ENCODE measurements around the gene MAP1LC3B.
"Not testable (repeated sequence)": the region's sequence is repeated elsewhere in the genome, so short reads cannot be mapped to it uniquely, and the experiment has no call there.

Gene MAP1LC3B

DNA sequence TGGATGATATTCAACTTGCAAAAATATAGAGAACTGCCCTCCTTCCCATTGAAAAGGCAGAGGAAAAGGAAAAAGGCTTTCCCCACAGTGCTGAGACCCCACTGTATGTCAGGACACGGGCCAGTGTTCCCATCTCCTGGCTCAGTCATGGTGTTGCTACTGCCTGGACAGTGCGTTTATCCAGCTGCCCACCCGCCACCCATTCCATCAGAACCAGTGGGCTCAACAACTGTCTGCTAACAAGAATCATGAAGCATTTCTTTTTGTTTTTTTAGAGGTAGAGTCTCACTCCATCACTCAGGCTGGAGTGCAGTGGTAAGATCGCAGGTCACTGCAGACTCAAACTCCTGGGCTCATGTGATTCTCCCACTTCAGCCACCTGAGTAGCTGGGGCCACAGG is 19.8 kb upstream of the MAP1LC3B start:
- CTCF ChIA-PET, result no interaction called here
- H3K4me3 ChIP-seq (ENCODE audit: control insufficient read depth in 1 of 7, extremely low read depth in 1 of 7, insufficient read depth in 4 of 7, low read depth in 2 of 7, low read length in 6 of 7), result no peak overlapping the region
- peaks cover 0 to 2% (median 0%) of the 10 kb centered on the region in 5 experiments for H3K27me3 ChIP-seq (replicated peaks in 2 of 5; ENCODE audit: control insufficient read depth in 4 of 5, insufficient read depth in 5 of 5, low read length in 4 of 5)
- POLR2A ChIA-PET, result no interaction called here
- no peak for DNase-seq
- H3K4me1 ChIP-seq (ENCODE audit: control extremely low read depth in 1 of 4, control insufficient read depth in 4 of 4, insufficient read depth in 4 of 4, low read length in 3 of 4), result peaks cover 4 to 19% (median 7%) of the 10 kb centered on the region in 4 experiments
- H3K36me3 ChIP-seq (ENCODE audit: control insufficient read depth in 4 of 4, insufficient read depth in 4 of 4, low read length in 3 of 4), result no peaks in the 10 kb centered on the region
- no peak overlapping the region for H3K27ac ChIP-seq (ENCODE audit: insufficient read depth in 1 of 2, low read depth in 1 of 2, low read length in 2 of 2, poor library complexity in 1 of 2, severe bottlenecking in 2 of 2)
- 96% methylated on average over 4 of the region's 4 CpGs for WGBS (ENCODE audit: insufficient coverage)
- no peaks in the 10 kb centered on the region for H3K9me3 ChIP-seq (ENCODE audit: control extremely low read depth in 1 of 5, control insufficient read depth in 4 of 5, insufficient read depth in 2 of 5, low read depth in 1 of 5, low read length in 4 of 5)

- Histone ChIP-seq H3K4me3 (ENCODE audit: control insufficient read depth in 1 of 7, extremely low read depth in 1 of 7, insufficient read depth in 4 of 7, low read depth in 2 of 7, low read length in 6 of 7) (no peak overlapping the region), H3K27ac (ENCODE audit: insufficient read depth in 1 of 2, low read depth in 1 of 2, low read length in 2 of 2, poor library complexity in 1 of 2, severe bottlenecking in 2 of 2) (no peak overlapping the region), H3K9me3 (ENCODE audit: control extremely low read depth in 1 of 5, control insufficient read depth in 4 of 5, insufficient read depth in 2 of 5, low read depth in 1 of 5, low read length in 4 of 5) (no peaks in the 10 kb centered on the region), H3K36me3 (ENCODE audit: control insufficient read depth in 4 of 4, insufficient read depth in 4 of 4, low read length in 3 of 4) (no peaks in the 10 kb centered on the region), H3K27me3 (replicated peaks in 2 of 5; ENCODE audit: control insufficient read depth in 4 of 5, insufficient read depth in 5 of 5, low read length in 4 of 5) (peaks cover 0 to 2% (median 0%) of the 10 kb centered on the region in 5 experiments), H3K4me1 (ENCODE audit: control extremely low read depth in 1 of 4, control insufficient read depth in 4 of 4, insufficient read depth in 4 of 4, low read length in 3 of 4) (peaks cover 0 to 9% (median 0%) of the 10 kb centered on the region in 4 experiments)
- ChIA-PET CTCF (interaction anchor here (1.0 to 1.2 kb wide), 2 partner anchors 10 to 49 kb away, joined by 3 to 4 read pairs; no protein-coding TSS in a partner anchor), POLR2A (interaction anchor here (0.7 kb wide), 1 partner anchor 17 kb away, joined by 3 read pairs; no protein-coding TSS in a partner anchor)
- no peak for DNase-seq
- WGBS (ENCODE audit: insufficient coverage), result 100% methylated on average over 5 of the region's 13 CpGs
Measured at GRCh38 chr16:87374313-87374712, 17.8 kb upstream of the MAP1LC3B start.

GRCh38 chr16:87375426-87376135 is 16.6 kb upstream of the MAP1LC3B start:
- CTCF ChIA-PET, result interaction anchor here (0.6 to 1.2 kb wide), 3 partner anchors 9 to 50 kb away, joined by 3 to 4 read pairs (median 4); no protein-coding TSS in a partner anchor
- no peaks in the 10 kb centered on the region for H3K36me3 ChIP-seq (ENCODE audit: control insufficient read depth in 4 of 4, insufficient read depth in 4 of 4, low read length in 3 of 4)

GRCh38 chr16:87376660-87377059 is 15.5 kb upstream of the MAP1LC3B start:
- WGBS (ENCODE audit: insufficient coverage), result 98% methylated on average over 6 of the region's 6 CpGs
- DNase-seq, result no peak
- Histone ChIP-seq H3K36me3 (ENCODE audit: control insufficient read depth in 4 of 4, insufficient read depth in 4 of 4, low read length in 3 of 4) (no peaks in the 10 kb centered on the region), H3K4me3 (ENCODE audit: control insufficient read depth in 1 of 7, extremely low read depth in 1 of 7, insufficient read depth in 4 of 7, low read depth in 2 of 7, low read length in 6 of 7) (no peak overlapping the region), H3K27me3 (replicated peaks in 2 of 5; ENCODE audit: control insufficient read depth in 4 of 5, insufficient read depth in 5 of 5, low read length in 4 of 5) (no peaks in the 10 kb centered on the region), H3K9me3 (ENCODE audit: control extremely low read depth in 1 of 5, control insufficient read depth in 4 of 5, insufficient read depth in 2 of 5, low read depth in 1 of 5, low read length in 4 of 5) (no peaks in the 10 kb centered on the region), H3K4me1 (ENCODE audit: control extremely low read depth in 1 of 4, control insufficient read depth in 4 of 4, insufficient read depth in 4 of 4, low read length in 3 of 4) (peaks cover 0 to 9% (median 2%) of the 10 kb centered on the region in 4 experiments), H3K27ac (ENCODE audit: insufficient read depth in 1 of 2, low read depth in 1 of 2, low read length in 2 of 2, poor library complexity in 1 of 2, severe bottlenecking in 2 of 2) (no peak overlapping the region)
- ChIA-PET CTCF (interaction anchor here (1.2 kb wide), 1 partner anchor 13 kb away, joined by 3 read pairs; no protein-coding TSS in a partner anchor), POLR2A (no interaction called here)

More at GRCh38 chr16:87375426-87376135, 16.6 kb upstream of the MAP1LC3B start:
- POLR2A ChIA-PET, result no interaction called here
- Histone ChIP-seq H3K4me3 (ENCODE audit: control insufficient read depth in 1 of 7, extremely low read depth in 1 of 7, insufficient read depth in 4 of 7, low read depth in 2 of 7, low read length in 6 of 7) (no peak overlapping the region), H3K27ac (ENCODE audit: insufficient read depth in 1 of 2, low read depth in 1 of 2, low read length in 2 of 2, poor library complexity in 1 of 2, severe bottlenecking in 2 of 2) (no peak overlapping the region), H3K27me3 (replicated peaks in 2 of 5; ENCODE audit: control insufficient read depth in 4 of 5, insufficient read depth in 5 of 5, low read length in 4 of 5) (peaks cover 0 to 2% (median 0%) of the 10 kb centered on the region in 5 experiments), H3K4me1 (ENCODE audit: control extremely low read depth in 1 of 4, control insufficient read depth in 4 of 4, insufficient read depth in 4 of 4, low read length in 3 of 4) (peaks cover 0 to 9% (median 0%) of the 10 kb centered on the region in 4 experiments), H3K9me3 (ENCODE audit: control extremely low read depth in 1 of 5, control insufficient read depth in 4 of 5, insufficient read depth in 2 of 5, low read depth in 1 of 5, low read length in 4 of 5) (no peaks in the 10 kb centered on the region)
- 96% methylated on average over 7 of the region's 9 CpGs for WGBS (ENCODE audit: insufficient coverage)
- no peak for DNase-seq

- POLR2A ChIA-PET; DNase-seq; H3K9me3 ChIP-seq (ENCODE audit: control extremely low read depth in 1 of 5, control insufficient read depth in 4 of 5, insufficient read depth in 2 of 5, low read depth in 1 of 5, low read length in 4 of 5); H3K36me3 ChIP-seq (ENCODE audit: control insufficient read depth in 4 of 4, insufficient read depth in 4 of 4, low read length in 3 of 4); H3K27ac ChIP-seq (ENCODE audit: insufficient read depth in 1 of 2, low read depth in 1 of 2, low read length in 2 of 2, poor library complexity in 1 of 2, severe bottlenecking in 2 of 2); H3K4me3 ChIP-seq (ENCODE audit: control insufficient read depth in 1 of 7, extremely low read depth in 1 of 7, insufficient read depth in 4 of 7, low read depth in 2 of 7, low read length in 6 of 7); H3K27me3 ChIP-seq (replicated peaks in 2 of 5; ENCODE audit: control insufficient read depth in 4 of 5, insufficient read depth in 5 of 5, low read length in 4 of 5): not testable (repeated sequence)
- CTCF ChIA-PET, result interaction anchor here (1.1 kb wide), 1 partner anchor 18 kb away, joined by 3 read pairs; no protein-coding TSS in a partner anchor
- H3K4me1 ChIP-seq (ENCODE audit: control extremely low read depth in 1 of 4, control insufficient read depth in 4 of 4, insufficient read depth in 4 of 4, low read length in 3 of 4), result peaks cover 6 to 22% (median 16%) of the 10 kb centered on the region in 4 experiments
- WGBS (ENCODE audit: insufficient coverage), result 100% methylated on average over 3 of the region's 3 CpGs
Measured at GRCh38 chr16:87379312-87379752, 12.8 kb upstream of the MAP1LC3B start.

GRCh38 chr16:87380403-87380802 is 11.7 kb upstream of the MAP1LC3B start:
- CTCF ChIA-PET, result no interaction called here
- H3K27me3 ChIP-seq (replicated peaks in 2 of 5; ENCODE audit: control insufficient read depth in 4 of 5, insufficient read depth in 5 of 5, low read length in 4 of 5), result no peaks in the 10 kb centered on the region
- 100% methylated on average over 7 of the region's 10 CpGs for WGBS (ENCODE audit: insufficient coverage)
- no peak for DNase-seq
- H3K27ac ChIP-seq (ENCODE audit: insufficient read depth in 1 of 2, low read depth in 1 of 2, low read length in 2 of 2, poor library complexity in 1 of 2, severe bottlenecking in 2 of 2), result no peak overlapping the region
- POLR2A ChIA-PET, result no interaction called here
- H3K4me1 ChIP-seq (ENCODE audit: control extremely low read depth in 1 of 4, control insufficient read depth in 4 of 4, insufficient read depth in 4 of 4, low read length in 3 of 4), result peaks cover 6 to 27% (median 20%) of the 10 kb centered on the region in 4 experiments
- H3K4me3 ChIP-seq (ENCODE audit: control insufficient read depth in 1 of 7, extremely low read depth in 1 of 7, insufficient read depth in 4 of 7, low read depth in 2 of 7, low read length in 6 of 7), result no peak overlapping the region
- no peaks in the 10 kb centered on the region for H3K36me3 ChIP-seq (ENCODE audit: control insufficient read depth in 4 of 4, insufficient read depth in 4 of 4, low read length in 3 of 4)
- no peaks in the 10 kb centered on the region for H3K9me3 ChIP-seq (ENCODE audit: control extremely low read depth in 1 of 5, control insufficient read depth in 4 of 5, insufficient read depth in 2 of 5, low read depth in 1 of 5, low read length in 4 of 5)

DNA sequence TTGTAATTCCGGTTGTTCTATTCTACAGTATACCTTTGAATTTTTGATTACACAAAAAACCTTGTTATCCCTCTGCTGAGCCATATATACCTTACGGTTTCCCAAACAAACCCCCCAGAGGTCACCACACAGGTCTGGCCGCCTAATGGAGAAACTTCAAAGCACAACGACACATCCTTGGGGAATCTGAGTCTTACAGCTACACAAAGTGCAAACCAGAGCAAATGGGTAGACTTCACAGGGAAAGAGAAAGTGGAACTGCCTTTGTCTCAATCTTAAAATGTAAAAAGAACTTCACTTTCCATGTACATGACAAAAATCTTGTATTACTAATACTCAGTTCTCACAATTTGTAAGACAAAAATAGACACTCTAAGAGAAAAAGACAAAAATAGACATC is 11.3 kb upstream of the MAP1LC3B start:
- Histone ChIP-seq H3K4me1 (ENCODE audit: control extremely low read depth in 1 of 4, control insufficient read depth in 4 of 4, insufficient read depth in 4 of 4, low read length in 3 of 4) (peaks cover 6 to 26% (median 18%) of the 10 kb centered on the region in 4 experiments), H3K9me3 (ENCODE audit: control extremely low read depth in 1 of 5, control insufficient read depth in 4 of 5, insufficient read depth in 2 of 5, low read depth in 1 of 5, low read length in 4 of 5) (no peaks in the 10 kb centered on the region), H3K27me3 (replicated peaks in 2 of 5; ENCODE audit: control insufficient read depth in 4 of 5, insufficient read depth in 5 of 5, low read length in 4 of 5) (no peaks in the 10 kb centered on the region), H3K36me3 (ENCODE audit: control insufficient read depth in 4 of 4, insufficient read depth in 4 of 4, low read length in 3 of 4) (no peaks in the 10 kb centered on the region), H3K27ac (ENCODE audit: insufficient read depth in 1 of 2, low read depth in 1 of 2, low read length in 2 of 2, poor library complexity in 1 of 2, severe bottlenecking in 2 of 2) (no peak overlapping the region), H3K4me3 (ENCODE audit: control insufficient read depth in 1 of 7, extremely low read depth in 1 of 7, insufficient read depth in 4 of 7, low read depth in 2 of 7, low read length in 6 of 7) (no peak overlapping the region)
- no peak for DNase-seq
- ChIA-PET POLR2A (no interaction called here), CTCF (no interaction called here)
- 90% methylated on average over 2 of the region's 4 CpGs for WGBS (ENCODE audit: insufficient coverage)

Measured in common myeloid progenitor, CD34-positive (primary cell).